Keratinocyte (primary cell): ENCODE measurements around the gene KRT7. TPM values are rescaled to one million over a fixed set of nuclear protein-coding genes. Genes with fewer than 3 reads are reported as not detected.

Source experiments
- DNase-seq: peaks from one replicate; pipeline ENCODE4 v3.0.0-alpha.2; 2011; ENCODE audit warnings: low read depth, missing footprints, low spot score
- FAIRE-seq: peaks from 2 replicates; lab custom pipeline; 2011; peaks lifted over from hg19 to GRCh38; lab: Jason Lieb, UNC
- H2AFZ ChIP-seq: 2 replicates; pipeline ENCODE4 v1.6.0; 2012; ENCODE audit warnings: low read length, control low read depth, inconsistent platforms; ENCODE audit not compliant: control insufficient read depth
- H3K27ac ChIP-seq: 2 replicates; pipeline ENCODE4 v1.5.1; 2011; ENCODE audit warnings: low read length; ENCODE audit not compliant: control insufficient read depth, insufficient read depth
- H3K27me3 ChIP-seq: 3 replicates; pipeline ENCODE4 v1.6.0; 2011; ENCODE audit warnings: low read length; ENCODE audit not compliant: control insufficient read depth, insufficient read depth; ENCODE audit errors: extremely low read depth
- H3K36me3 ChIP-seq, 2 experiments: 2 replicates in 1 of 2; 3 replicates in 1 of 2; pipeline ENCODE4 v1.5.1; 2011; ENCODE audit warnings: low read length in 2 of 2, mild to moderate bottlenecking in 1 of 2; ENCODE audit not compliant: control insufficient read depth in 2 of 2, insufficient read depth in 2 of 2; ENCODE audit errors: extremely low read depth in 1 of 2
- H3K4me1 ChIP-seq: 3 replicates; pipeline ENCODE4 v1.5.1; 2011; ENCODE audit warnings: low read length; ENCODE audit not compliant: control insufficient read depth, insufficient read depth; ENCODE audit errors: extremely low read depth
- H3K4me2 ChIP-seq: 3 replicates; pipeline ENCODE4 v1.6.0; 2011; ENCODE audit warnings: low read depth, low read length; ENCODE audit not compliant: control insufficient read depth, insufficient read depth; ENCODE audit errors: extremely low read depth
- H3K4me3 ChIP-seq, 3 experiments: fragments of 200-600 bp in 1 of 3; sonication (generic) in 1 of 3; 2 replicates in 2 of 3; 3 replicates in 1 of 3; pipeline ENCODE4 v1.5.1; 2011 to 2016; ENCODE audit warnings: low read length in 3 of 3, mild to moderate bottlenecking in 3 of 3, control low read depth in 2 of 3, inconsistent platforms in 1 of 3, low read depth in 1 of 3, mixed read lengths in 1 of 3, mixed run types in 1 of 3, moderate library complexity in 1 of 3; ENCODE audit not compliant: control insufficient read depth in 2 of 3, insufficient read depth in 2 of 3; ENCODE audit errors: extremely low read depth in 1 of 3
- H3K79me2 ChIP-seq: 2 replicates; pipeline ENCODE4 v1.6.0; 2012; ENCODE audit warnings: low read length; ENCODE audit not compliant: control insufficient read depth, insufficient read depth
- H3K9ac ChIP-seq: 3 replicates; pipeline ENCODE4 v1.6.0; 2011; ENCODE audit warnings: low read length; ENCODE audit not compliant: control insufficient read depth, insufficient read depth; ENCODE audit errors: extremely low read depth
- H3K9me1 ChIP-seq: 3 replicates; pipeline ENCODE4 v1.6.0; 2011; ENCODE audit warnings: low read length; ENCODE audit not compliant: control insufficient read depth, insufficient read depth; ENCODE audit errors: extremely low read depth
- H3K9me3 ChIP-seq: 2 replicates; pipeline ENCODE4 v1.5.1; 2012; ENCODE audit warnings: low read depth, low read length; ENCODE audit not compliant: control insufficient read depth
- H4K20me1 ChIP-seq: 3 replicates; pipeline ENCODE4 v1.6.0; 2011; ENCODE audit warnings: low read length; ENCODE audit not compliant: control insufficient read depth, insufficient read depth; ENCODE audit errors: extremely low read depth
- EZH2 ChIP-seq: IDR thresholded peaks from one replicate; pipeline ENCODE4 v1.6.1; 2012; ENCODE audit warnings: inconsistent platforms, mild to moderate bottlenecking, low read length, moderate library complexity
- dilution Hi-C: fragments of 300-500 bp; cut with MboI; formaldehyde crosslinking; loops from one replicate; pipeline ENCODE4 v1.7.0; 2020; ENCODE audit warnings: low sequenced_read_pairs; ENCODE audit not compliant: extremely low pct_ligation_motif_present
- polyA plus RNA-seq, 5 experiments: library from polyadenylated mRNA; depleted of rRNA in 3 of 5; stranded (reverse) in 3 of 5; stranded (forward) in 1 of 5; unstranded in 1 of 5; fragments of >200 nt; gene quantifications; 1 replicate in 1 of 5; 2 replicates in 3 of 5; 3 replicates in 1 of 5; pipeline versions ENCODE4 v1.2.1 to v1.2.3, GENCODE V29; 2011 to 2012; ENCODE audit warnings: missing spikeins in 2 of 5, low read depth in 1 of 5, low replicate concordance in 1 of 5
- TF ChIP-seq, protein P1 (sequence below), 3 experiments: IDR thresholded peaks in 1 of 3; conservative IDR thresholded peaks in 1 of 3; optimal IDR thresholded peaks in 1 of 3; 2 replicates in 2 of 3; 3 replicates in 1 of 3; pipeline versions ENCODE3 to v1.5.1; 2011; ENCODE audit warnings: low read length in 3 of 3, mild to moderate bottlenecking in 3 of 3, moderate library complexity in 2 of 3, control low read depth in 1 of 3, inconsistent platforms in 1 of 3; ENCODE audit not compliant: insufficient read depth in 2 of 3; ENCODE audit errors: extremely low read depth in 1 of 3

The KRT7 gene
- polyA plus RNA-seq, 1 donor (not counting 4 experiments of a cell fraction or from before 2014, with no cell fraction given) = 112 TPM

GRCh38 chr12:52195065-52195730 lies 37.8 kb upstream of the KRT7 start:
- no peak overlapping the region for H3K4me2 ChIP-seq
- no peaks in the 10 kb centered on the region for H3K79me2 ChIP-seq
- no peaks in the 10 kb centered on the region for H3K27me3 ChIP-seq
- no peak overlapping the region for H3K9ac ChIP-seq
- H4K20me1 ChIP-seq = no peaks in the 10 kb centered on the region
- no peak overlapping the region for H3K27ac ChIP-seq
- FAIRE-seq (no peak), DNase-seq (no peak)
- dilution Hi-C loops = no loop called here
- H3K4me3 ChIP-seq = no peak overlapping the region
- no peaks in the 10 kb centered on the region for H3K36me3 ChIP-seq
- H3K4me1 ChIP-seq = peaks cover 57% of the 10 kb centered on the region
- no peak for TF ChIP-seq EZH2
- TF ChIP-seq, protein P1, sequence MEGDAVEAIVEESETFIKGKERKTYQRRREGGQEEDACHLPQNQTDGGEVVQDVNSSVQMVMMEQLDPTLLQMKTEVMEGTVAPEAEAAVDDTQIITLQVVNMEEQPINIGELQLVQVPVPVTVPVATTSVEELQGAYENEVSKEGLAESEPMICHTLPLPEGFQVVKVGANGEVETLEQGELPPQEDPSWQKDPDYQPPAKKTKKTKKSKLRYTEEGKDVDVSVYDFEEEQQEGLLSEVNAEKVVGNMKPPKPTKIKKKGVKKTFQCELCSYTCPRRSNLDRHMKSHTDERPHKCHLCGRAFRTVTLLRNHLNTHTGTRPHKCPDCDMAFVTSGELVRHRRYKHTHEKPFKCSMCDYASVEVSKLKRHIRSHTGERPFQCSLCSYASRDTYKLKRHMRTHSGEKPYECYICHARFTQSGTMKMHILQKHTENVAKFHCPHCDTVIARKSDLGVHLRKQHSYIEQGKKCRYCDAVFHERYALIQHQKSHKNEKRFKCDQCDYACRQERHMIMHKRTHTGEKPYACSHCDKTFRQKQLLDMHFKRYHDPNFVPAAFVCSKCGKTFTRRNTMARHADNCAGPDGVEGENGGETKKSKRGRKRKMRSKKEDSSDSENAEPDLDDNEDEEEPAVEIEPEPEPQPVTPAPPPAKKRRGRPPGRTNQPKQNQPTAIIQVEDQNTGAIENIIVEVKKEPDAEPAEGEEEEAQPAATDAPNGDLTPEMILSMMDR (optimal IDR thresholded peaks at IDR 0.05 in 1 of 3, IDR thresholded peaks at IDR 0.05 in 1 of 3, conservative IDR thresholded peaks at IDR 0.05 in 1 of 3; ENCODE audit: extremely low read depth in 1 of 3, insufficient read depth in 2 of 3, low read length in 3 of 3) = no peak
- no peak overlapping the region for H2AFZ ChIP-seq
- no peaks in the 10 kb centered on the region for H3K9me1 ChIP-seq
- no peaks in the 10 kb centered on the region for H3K9me3 ChIP-seq

DNA sequence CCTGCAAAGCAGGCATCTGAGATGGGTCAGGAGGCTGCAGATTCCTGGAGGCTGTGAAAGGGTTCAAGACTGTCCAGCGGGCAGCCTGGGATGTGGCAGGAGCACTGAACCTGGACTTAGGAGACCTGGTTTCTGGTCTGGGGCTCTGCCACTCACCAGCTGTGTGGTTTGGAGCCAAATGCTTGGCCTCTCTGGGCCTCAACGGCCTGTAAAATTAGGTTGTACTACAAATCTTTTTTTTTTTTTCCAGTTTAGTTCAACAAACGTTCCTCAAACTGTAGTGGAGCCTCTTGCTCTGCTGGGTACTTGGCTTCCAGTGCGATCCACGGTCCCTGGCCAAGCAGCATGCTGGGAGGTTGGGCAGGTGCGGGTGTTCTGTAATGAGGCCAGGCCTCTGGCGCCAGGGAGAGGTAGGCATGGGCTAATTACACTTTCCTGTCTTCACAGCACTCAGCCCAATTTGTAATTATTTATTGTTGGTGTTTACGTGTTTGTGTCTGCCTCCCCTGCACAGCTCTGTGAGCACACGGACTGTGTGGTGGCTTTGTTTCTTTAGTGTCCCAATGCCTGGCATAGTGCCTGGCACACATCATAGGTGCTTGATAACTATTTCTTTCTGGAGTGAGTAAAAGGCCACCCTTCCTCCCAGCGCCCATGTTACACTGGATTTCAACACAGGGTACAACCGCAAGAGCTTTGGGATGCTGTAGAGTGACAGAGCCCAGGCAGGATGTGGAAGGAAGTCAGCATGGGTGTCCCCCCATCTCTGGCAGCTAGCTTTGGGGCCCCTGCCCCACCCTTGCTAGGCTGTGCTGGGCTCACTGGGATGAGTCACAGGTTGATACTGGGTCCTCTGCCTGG lies 35.4 kb upstream of the KRT7 start:
- no peaks in the 10 kb centered on the region for H3K9me1 ChIP-seq
- H3K27ac ChIP-seq = no peak overlapping the region
- no peak overlapping the region for H3K4me2 ChIP-seq
- no peaks in the 10 kb centered on the region for H3K9me3 ChIP-seq
- H3K4me1 ChIP-seq = peaks cover 33% of the 10 kb centered on the region
- no peaks in the 10 kb centered on the region for H3K27me3 ChIP-seq
- no peak for DNase-seq
- no peak overlapping the region for H3K9ac ChIP-seq
- FAIRE-seq = peak; percentile 5
- H4K20me1 ChIP-seq = no peaks in the 10 kb centered on the region
- H3K4me3 ChIP-seq = no peak overlapping the region
- no peak overlapping the region for H2AFZ ChIP-seq
- H3K79me2 ChIP-seq = no peaks in the 10 kb centered on the region
- no peak for TF ChIP-seq EZH2
- TF ChIP-seq, protein P1 (optimal IDR thresholded peaks at IDR 0.05 in 1 of 3, IDR thresholded peaks at IDR 0.05 in 1 of 3, conservative IDR thresholded peaks at IDR 0.05 in 1 of 3; ENCODE audit: extremely low read depth in 1 of 3, insufficient read depth in 2 of 3, low read length in 3 of 3) = no peak
- dilution Hi-C loops = no loop called here
- no peaks in the 10 kb centered on the region for H3K36me3 ChIP-seq
